HPDE6-E6E7 (cell line): ENCODE results near the gene CHRNA1.
"Not testable (repeated sequence)": the region's sequence is repeated elsewhere in the genome, so short reads cannot be mapped to it uniquely, and the experiment has no call there.

Experiments used
- DNase-seq: peaks from one replicate; pipeline ENCODE4 v3.0.0; 2011; ENCODE audit warnings: missing footprints; ENCODE audit errors: extremely low spot score

The CHRNA1 gene

DNA sequence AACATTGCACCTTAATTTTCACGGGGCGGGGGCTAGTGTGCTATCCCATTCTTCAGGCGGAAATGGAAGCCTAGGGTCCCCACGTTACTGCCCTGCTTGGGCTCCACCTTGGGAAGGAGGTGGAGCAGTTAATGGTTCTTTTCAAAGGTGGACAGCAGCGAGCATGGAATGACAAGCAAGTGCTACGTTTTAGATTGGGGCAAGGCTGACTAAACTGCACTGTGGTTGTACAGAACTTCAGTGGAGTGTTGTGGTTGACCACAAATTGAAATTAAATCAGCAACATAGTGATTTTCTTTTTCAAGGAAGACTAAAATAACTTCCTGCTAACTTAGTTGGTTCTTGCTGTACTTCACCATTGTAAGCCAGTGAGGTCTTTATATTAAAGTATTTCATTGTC lies 47.0 kb downstream of the CHRNA1 start:
- DNase-seq, result no peak

DNA sequence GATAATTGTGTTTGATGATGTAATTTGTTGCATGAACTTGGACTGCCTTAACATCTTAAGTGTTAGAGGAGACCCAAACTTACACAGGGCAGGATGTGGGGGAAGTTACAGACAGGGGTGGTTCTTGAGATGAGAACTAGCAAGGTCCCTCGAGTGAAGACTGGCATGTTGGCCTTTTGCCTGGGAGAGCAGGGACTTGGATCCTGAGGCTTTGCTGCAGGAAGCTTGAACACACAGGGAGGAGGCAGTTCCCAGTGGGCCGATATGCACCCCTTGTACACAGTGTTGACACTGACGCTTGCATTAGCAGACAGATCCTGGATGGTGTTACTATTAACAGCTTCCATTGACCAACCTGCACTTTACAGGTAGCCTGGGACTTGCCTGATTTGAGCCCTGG lies 47.5 kb downstream of the CHRNA1 start:
- DNase-seq, result no peak

DNA sequence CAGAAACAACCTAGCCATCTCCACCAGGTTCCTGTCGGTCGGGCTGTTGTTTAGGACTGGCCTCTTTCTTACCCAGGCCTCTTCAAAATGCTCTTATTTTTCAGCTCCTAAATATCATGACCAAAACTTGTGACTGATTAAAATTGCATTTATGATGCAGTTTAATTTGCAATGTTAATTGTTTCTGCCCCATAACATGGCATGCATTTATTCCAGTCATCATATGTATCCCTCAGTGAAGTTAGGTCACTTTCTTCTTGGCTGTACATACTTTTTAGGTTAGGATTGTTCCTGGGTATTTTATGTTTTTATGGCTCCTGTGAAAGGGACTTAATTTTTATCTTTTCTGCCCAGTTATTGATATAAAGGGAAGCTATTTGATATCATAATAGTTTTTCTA lies 50.6 kb downstream of the CHRNA1 start:
- no peak for DNase-seq

DNA sequence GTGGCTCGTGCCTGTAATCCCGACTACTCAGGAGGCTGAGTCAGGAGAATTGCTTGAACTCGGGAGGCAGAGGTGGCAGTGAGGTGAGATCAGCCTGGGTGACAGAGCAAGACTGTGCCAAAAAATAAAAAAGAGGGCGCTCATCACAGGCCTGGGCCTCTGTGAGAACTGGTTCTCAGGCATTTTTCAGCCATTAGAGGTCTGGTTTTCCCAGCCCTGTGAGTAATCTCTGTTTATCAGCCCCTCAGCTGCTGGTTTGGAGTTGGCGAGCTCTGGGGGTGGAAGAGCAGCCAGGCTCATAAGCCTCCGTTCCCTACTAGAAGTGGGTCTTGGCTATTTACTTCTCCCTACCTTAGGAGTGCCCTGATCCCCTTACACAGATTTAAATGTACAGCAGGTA lies 53.1 kb downstream of the CHRNA1 start:
- no peak for DNase-seq

DNA sequence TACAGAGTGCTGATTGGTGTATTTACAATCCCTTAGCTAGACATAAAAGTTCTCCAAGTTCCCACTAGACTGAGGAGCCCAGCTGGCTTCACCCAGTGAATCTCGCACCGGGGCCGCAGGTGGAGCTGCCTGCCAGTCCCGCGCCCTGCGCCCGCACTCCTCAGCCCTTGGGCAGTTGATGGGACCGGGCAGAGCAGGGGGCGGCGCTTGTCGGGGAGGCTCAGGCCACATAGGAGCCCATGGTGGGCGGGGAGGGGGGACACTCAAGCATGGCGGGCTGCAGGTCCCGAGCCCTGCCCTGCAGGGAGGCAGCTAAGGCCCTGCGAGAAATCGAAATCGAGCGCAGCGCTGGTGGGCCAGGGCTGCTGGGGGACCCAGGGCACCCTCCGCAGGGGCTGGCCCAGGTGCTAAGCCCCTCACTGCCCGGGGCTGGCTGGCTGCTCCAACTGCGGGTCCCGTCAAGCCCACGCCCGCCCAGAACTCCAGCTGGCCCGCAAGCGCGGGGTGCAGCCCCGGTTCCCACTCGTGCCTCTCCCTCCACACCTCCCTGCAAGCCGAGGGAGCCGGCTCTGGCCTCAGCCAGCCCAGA lies 54.8 kb downstream of the CHRNA1 start:
- not testable (repeated sequence) for DNase-seq

DNA sequence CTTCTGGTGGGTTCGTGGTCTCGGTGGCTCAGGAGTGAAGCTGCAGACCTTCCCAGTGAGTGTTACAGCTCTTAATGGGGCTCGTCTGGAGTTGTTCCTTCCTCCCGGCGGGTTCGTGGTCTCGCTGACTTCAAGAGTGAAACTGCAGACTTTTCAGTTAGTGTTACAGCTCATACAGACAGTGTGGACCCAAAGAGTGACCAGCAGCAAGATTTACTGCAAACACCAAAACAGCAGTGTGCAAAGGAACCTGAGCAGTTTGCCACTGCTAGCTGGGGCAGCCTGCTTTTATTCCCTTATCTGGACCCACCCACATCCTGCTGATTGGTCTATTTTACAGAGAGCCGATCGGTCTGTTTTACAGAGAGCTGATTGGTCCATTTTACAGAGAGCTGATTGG lies 55.6 kb downstream of the CHRNA1 start:
- no peak for DNase-seq

DNA sequence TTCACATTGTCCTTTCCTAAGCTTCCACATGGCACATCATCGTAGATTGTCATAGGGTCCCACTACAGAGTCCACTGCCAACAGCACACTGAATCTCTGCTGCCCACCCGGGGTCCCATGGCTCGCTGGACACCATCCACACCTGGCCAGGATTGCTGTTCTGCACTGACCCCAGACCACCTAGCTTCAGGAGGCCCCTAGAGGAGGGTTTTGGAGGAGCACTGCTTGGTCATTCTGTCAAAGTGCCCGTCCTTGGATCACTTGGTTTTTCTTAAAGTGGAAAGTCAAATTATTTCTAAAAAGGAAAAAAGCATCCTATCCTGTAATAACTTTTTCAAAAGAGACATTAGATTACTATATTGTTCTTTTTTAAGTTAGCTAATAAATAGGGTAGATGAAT lies 59.0 kb downstream of the CHRNA1 start:
- DNase-seq, result no peak

DNA sequence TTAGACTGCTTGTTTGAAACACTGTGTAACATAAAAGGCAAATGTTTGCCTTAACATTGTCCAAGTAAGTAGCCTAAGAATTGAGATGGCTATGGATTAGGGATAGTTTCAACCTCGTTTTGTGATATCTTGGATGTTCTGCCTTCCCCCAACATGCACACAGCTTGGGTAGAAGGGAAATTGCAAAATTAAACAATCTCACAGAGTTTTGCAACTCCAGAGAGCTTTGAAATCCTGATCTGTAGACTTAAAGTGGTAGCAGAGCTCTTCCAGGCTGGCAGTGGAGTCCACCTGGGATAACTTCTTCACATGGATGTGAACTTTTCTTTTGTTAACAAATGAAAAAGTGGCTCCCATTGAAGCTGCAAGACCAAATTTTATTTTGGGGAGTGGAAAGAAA lies 59.6 kb downstream of the CHRNA1 start:
- no peak for DNase-seq

DNA sequence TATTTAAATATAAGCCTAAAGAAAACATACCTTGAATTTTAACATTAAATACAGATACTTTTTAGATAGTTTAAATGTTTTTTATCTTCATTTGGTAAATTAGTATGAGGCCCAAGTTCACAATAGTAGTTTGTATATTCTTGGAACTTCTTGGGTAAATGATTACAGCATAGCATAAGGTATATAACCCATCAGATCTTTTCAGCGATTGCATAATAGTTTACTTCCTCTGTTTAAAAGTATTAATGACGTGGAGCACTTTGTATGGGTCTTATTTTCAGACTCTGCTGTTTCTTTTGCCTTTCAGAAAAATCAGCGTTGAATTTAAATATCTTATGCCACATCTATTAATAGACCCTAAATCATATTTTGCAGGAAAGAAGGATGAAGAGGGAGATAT lies 60.2 kb downstream of the CHRNA1 start:
- no peak for DNase-seq

DNA sequence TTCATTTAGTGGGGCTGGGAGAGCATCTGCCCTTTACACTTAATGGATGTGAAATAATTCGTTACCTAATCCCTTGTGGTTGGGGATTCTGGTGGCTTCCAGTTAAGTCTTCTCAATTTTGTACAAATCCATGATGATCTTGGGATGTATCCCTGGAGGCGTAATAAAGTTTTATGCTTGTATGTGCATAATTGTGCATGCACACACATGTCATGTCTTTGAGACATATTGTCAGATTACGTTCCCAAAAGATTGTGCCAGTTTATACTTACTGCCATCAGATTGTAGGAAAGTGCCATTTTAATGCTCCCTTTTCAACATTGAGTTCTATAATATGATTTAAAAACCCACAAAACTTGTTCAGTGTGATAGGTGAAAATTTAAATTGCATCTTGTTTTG lies 60.8 kb downstream of the CHRNA1 start:
- DNase-seq, result no peak

DNA sequence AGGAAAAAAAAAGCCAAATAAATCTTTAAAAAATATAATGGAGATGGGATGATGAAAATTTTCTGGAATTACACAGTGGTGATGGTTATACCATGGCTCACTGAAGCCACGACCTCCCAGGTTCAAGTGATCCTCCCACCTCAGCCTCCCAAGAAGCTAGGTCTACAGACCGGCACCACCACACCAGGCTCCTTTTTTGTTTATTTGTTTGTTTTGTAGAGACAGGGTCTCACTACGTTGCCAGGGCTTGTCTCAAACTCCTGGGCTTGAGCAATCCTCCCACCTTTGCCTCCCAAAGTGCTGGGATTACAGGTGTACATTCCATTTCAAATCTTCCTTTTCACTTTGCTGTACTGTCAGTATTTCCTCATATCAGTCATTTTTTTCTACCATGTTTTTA lies 61.7 kb downstream of the CHRNA1 start:
- DNase-seq, result no peak

DNA sequence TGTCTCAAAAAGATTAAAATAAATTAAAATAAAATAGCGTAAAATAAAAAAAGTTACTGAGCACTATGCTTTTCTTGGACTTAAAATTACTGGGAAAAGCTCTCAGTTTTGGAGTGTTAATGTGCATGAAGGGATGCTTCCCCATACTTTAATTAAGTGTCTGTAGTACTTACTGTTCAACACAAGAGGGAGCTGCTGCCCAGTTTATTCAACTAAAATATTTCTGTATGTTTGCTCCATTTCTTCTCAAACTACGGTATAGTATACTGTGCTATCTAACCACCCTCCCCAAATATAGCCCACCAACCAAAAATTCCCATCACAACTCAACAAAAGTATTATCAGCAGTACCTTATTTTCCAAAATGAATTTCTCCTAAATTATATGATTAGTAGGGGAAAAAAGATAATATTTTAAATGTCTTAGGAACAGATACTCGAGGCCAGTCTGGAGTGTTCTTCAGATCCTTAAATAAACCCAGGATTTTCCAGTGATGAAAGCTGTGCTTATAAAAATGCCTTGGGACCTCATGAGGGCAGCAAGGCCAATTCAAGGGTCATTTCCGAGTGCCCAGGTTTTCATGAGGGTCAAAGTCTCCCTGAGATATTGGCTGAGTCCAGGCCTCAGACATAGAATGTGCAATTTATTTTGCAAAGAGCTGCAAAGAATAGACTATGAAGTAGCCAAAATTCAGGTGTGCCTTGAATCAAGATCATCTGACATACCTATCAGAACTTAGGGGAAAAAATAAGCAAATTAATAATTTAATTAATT lies 64.1 kb downstream of the CHRNA1 start:
- DNase-seq, result peak; percentile 23
